ENCODE data around the gene ARHGDIB.

ARHGDIB gene

GRCh38 chr12:14930299-14930698 lies 31.1 kb downstream of the ARHGDIB start:
- no peak for DNase-seq (ENCODE audit: low spot score)

DNA sequence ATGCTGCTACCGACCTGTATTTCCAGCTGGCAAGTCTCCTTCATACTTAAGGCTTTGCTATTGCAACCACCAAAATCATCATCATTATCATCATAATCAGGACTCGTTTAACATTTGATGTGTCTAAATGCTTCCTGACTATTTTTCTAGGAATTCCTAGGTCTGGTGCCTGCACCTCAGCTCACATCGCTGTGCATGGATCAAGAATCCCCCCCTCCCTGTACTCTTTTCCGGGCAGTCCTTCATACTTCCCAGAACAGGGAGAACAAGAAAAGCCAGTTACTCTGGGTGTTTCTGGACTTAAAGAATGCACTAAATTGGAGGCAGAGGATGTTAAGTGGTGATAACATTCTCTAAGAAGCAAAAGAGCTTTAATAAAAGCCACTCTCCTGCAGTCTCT lies 32.5 kb downstream of the ARHGDIB start:
- DNase-seq (ENCODE audit: low spot score), result peak; percentile 58

DNA sequence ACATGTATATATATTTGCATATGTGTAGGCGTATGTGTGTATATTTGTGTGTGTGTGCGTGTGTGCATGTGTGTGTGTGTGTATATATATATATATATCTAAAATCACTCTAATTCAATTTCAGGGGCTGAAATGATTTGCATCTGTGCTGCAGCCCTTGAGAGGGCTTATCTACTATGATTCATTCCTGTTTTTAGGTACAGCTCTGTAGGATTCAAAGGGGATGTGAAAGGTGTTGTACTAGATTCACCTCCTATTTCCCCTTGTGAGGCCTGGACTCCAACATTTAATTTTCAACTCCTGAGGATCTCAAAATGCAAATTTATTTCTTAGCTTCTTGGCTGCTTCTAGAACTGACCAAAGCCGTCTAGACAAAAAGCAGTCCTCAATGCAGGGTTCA lies 34.1 kb downstream of the ARHGDIB start:
- DNase-seq (ENCODE audit: low spot score), result no peak

DNA sequence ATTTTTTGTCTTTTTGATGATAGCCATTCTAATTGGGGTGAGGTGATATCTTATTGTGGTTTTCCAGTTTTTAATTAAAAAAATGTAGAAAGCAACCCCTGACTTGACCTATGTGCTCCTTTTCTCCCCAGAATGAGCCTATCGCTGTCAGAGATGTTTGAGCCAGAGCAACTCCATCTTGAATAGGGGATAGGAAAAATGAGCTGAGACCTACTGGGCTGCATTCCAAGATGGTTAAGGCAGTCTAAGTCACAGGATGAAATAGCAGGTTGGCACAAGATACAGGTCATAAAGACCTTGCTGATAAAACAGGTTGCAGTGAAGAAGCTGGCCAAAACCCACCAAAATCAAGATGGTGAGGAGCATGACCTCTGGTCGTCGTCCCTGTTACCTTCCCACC lies 36.9 kb downstream of the ARHGDIB start:
- DNase-seq (ENCODE audit: low spot score), result no peak

- no peak for DNase-seq (ENCODE audit: low spot score)
Observed at GRCh38 chr12:14923944-14924343, 37.5 kb downstream of the ARHGDIB start.

- no peak for DNase-seq (ENCODE audit: low spot score)
Observed at GRCh38 chr12:14921218-14921617, 40.2 kb downstream of the ARHGDIB start.

DNA sequence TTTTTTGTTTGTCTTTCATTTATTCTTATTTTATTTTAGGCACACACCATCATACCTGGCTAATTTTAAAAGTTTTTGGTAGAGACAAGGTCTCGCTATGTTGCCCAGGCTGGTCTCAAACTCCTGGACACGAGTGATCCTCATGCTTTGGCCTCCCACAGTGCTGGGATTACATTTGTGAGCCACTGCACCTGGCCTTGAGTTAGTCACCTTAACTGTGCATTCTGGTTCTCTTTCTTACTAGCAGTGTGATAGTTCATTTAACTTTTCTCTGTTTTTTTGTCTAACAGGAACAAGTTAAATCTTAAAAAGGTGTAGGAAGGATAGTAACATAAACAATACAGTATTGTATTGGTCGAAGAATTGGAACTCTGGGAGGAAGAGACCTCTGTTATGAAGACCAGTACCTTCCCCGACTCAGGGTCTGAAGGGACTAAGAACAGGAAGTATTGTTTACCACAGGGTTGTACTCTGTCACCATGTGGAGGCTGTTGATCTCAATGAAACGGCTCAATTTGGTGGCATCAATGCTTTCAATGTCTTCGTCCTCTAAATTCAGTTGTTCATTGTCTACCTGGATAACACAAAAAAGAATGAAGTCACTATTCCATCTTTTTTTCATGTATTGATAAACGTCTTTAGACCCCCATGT lies 40.8 kb downstream of the ARHGDIB start:
- no peak for DNase-seq (ENCODE audit: low spot score)

DNA sequence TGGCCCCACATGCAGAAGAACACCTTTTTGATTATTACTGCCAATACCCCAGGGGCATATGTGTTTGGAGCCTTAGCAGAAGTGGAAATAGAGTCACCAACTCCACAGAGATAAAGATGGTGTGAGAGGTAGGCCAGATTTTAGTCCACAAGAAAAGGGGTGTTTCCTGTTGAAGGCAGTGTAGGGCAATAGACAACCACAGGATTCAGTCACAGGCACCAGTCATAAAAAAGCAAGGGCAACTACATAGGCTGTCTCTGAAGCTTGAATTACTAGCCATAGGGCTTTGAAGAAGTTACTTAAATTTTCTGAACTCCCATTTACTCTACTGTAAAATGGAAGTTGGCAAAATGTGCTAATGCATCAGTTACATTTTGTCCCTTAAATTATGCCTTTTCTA lies 41.9 kb downstream of the ARHGDIB start:
- no peak for DNase-seq (ENCODE audit: low spot score)

GRCh38 chr12:14915736-14916135 lies 45.7 kb downstream of the ARHGDIB start:
- no peak for DNase-seq (ENCODE audit: low spot score)

- no peak for DNase-seq (ENCODE audit: low spot score)
Observed at GRCh38 chr12:14913381-14913781, 48.0 kb downstream of the ARHGDIB start.

DNA sequence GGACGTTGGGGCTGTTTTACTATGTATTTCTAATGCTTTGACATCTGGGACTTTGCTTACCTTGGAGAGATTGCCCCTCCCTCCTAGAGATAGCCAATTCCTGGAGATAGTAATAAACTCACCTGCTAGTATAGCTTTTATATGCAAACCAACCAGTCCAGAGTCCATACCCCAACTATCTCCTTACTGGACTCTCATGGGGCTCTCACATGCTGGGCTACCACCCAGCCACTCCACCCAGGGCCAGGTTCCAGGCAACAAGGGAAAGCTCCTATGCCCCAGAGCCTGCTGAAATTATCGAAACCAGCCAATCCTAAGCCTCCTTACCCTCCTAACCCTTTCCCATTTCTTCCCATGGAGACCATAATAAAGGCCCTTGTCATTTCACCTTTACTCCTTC lies 50.3 kb downstream of the ARHGDIB start:
- DNase-seq (ENCODE audit: low spot score), result no peak

GRCh38 chr12:14910090-14910915 lies 51.1 kb downstream of the ARHGDIB start:
- DNase-seq (ENCODE audit: low spot score), result no peak

- no peak for DNase-seq (ENCODE audit: low spot score)
Observed at GRCh38 chr12:14907953-14908352, 53.4 kb downstream of the ARHGDIB start.

DNA sequence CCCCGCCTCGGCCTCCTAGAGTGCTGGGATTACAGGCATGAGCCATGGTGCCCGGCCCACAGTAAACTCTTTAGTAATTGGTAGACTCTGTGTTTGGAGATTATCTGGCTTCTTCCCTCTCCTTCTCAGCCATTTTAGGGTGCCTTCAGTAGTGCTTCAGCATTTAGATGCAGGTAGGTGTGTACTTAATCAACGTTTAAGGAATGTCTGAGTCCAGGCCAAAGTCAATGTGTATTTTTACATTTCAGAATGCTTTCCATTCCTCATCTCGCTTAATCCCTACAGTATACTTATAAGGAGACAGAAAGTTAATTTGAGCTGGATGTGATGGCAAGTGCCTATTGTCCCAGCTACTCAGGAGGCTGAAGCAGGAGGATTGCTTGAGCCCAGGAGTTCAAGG lies 55.3 kb downstream of the ARHGDIB start:
- DNase-seq (ENCODE audit: low spot score), result no peak

GRCh38 chr12:14905269-14906004 lies 56.0 kb downstream of the ARHGDIB start:
- no peak for DNase-seq (ENCODE audit: low spot score)

DNA sequence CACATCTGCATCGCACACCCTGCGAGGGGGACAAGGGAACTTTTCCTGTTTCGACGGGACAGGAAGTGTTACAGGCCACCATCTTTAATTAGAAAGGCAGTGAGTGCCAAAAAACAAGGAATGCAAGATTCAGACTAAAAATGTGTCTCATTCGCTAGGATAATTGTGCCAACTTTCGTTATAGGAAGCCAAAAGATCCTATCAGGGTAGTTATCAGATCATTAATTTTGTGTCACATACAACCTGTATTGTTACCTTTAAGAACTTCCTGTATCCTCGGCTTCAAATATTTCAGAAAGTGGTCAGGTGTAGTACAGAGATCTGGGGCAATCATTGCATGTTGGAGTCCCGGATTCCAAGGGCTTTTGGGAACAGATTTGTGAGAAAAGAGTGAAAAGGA lies 56.5 kb downstream of the ARHGDIB start:
- DNase-seq (ENCODE audit: low spot score), result no peak

GRCh38 chr12:14903386-14904098 lies 57.9 kb downstream of the ARHGDIB start:
- no peak for DNase-seq (ENCODE audit: low spot score)

DNA sequence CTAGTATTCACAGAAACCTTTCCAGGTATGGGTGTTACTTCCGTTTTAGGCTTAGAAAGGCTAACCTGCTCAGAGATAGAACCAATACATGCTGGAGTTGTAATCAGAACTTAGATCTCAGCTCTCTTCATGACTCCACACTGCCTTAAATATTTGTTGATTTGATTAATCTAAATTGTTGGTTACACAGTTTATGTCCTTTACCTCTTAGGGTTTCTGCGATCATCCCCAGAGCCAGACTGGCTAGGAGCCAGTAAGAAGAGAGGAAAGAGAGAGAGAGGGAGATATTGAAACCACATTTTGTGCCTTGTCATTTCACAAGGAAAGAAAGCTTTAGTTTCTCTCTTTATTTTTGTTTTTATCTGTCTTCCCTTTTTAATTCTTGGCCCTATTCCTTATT lies 58.9 kb downstream of the ARHGDIB start:
- no peak for DNase-seq (ENCODE audit: low spot score)

- no peak for DNase-seq (ENCODE audit: low spot score)
Observed at GRCh38 chr12:14901228-14901562, 60.2 kb downstream of the ARHGDIB start.

DNA sequence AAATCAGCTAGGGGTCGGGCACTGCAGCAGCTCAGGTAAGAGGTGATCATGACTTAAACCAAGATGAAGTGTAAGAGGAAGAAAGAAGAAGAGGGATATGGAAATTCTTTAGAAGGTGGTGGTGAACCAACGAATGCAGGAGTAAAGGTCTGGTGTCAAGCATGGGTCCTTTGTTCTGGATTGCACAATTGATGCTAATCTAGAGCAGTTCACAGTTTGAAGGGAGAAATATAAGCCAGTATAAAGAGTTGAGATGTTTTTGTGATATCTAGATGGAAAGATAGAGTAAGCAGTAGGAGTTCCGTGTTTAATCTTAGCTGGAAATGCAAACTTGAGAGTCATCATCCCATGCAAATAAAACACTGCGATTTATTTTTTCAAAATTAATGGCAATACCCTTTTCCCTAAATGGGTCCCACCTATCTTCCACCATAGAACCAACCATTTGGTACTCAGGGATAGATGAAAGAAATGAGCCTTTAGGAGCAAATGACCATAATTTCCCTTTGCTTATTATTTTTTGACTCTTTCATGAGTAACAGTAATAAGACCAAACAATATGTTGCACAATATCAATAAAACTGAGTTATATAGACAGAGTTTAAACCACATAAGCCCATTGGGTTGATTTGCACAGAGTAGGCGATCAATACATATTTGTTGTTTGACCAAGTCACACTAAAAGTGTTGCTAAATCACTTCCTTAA lies 60.7 kb downstream of the ARHGDIB start:
- DNase-seq (ENCODE audit: low spot score), result no peak

- no peak for DNase-seq (ENCODE audit: low spot score)
Observed at GRCh38 chr12:14896521-14897169, 64.8 kb downstream of the ARHGDIB start.

All from LoVo (cell line).